Hepatic stellate cell (primary cell): Measurements from ENCODE around the gene ALDH7A1.
A peak's percentile ranks its signal among the peaks of the same experiment; 100 is the strongest.
"Not testable (repeated sequence)": the region's sequence is repeated elsewhere in the genome, so short reads cannot be mapped to it uniquely, and the experiment has no call there.

Source experiments
- DNase-seq: peaks from one replicate; pipeline ENCODE4 v3.0.0; 2011; ENCODE audit warnings: low spot score

Gene ALDH7A1

DNA sequence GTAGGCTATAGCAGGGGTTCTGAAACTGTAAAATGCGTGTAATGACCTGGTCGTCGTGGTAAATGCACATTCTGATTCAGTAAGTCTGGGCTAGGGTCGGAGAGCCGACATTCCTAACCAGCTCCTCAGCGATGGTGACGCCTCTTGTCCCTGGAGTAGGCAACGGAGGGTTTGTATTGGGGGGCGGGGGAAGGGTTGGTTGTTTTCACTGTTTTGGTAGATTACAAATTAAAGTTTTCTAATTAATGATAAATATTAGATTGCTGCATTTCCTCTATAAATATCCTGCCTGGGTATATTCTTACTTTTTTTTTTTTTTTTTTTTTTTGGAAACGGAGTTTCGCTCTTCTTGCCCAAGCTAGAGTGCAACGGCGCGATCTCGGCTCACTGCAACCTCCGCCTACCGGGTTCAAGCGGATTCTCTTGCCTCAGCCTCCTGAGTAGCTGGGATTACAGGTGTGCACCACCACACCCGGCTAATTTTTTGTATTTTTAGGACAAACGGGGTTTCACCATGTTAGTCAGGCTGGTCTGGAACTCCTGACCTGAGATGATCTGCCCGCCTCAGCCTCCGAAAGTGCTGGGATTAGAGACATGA is 566 bp upstream of the ALDH7A1 start:
- no peak for DNase-seq

DNA sequence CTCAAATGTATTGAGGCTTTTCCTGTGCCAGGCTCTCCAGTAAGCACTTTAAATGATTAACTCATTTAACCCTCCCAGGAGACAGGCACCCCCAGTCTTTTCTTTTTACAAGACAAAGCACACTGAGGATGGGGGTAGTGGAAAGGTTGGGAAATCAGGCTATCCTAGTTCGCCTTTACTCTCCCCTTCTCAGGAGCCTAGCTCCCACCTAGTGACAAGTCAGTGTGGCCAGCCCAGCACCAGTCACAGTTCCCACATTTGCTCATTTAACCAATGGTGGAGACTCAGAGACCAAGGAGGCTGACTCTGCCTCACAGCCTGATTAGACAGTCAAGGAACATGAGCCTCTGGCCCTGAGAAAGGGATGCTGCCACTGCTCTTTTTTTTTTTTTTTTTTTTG is 3.5 kb downstream of the ALDH7A1 start:
- DNase-seq = no peak

DNA sequence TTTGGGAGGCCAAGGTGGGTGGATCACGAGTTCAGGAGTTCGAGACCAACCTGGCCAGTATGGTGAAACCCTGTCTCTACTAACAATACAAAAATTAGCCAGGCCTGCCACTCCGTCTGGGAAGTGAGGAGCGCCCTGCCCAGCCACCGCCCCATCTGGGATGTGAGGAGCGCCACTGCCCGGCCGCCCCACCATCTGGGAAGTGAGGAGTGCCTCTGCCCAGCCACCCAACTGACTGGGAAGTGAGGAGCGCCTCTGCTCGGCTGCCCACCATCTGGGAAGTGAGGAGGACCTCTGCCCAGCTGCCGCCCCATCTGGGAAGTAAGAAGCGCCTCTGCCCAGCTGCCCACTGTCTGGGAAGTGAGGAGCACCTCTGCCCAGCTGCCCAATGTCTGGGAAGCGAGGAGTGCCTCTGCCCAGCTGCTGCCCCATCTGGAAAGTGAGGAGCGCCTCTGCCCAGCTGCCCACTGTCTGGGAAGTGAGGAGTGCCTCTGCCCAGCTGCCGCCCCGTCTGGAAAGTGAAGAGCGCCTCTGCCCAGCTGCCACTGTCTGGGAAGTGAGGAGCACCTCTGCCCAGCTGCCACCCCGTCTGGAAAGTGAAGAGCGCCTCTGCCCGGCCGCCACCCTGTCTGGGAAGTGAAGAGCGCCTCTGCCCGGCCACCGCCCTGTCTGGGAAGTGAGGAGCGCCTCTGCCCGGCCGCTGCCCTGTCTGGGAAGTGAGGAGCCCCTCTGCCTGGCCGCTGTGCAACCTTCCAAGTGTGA is 5.3 kb downstream of the ALDH7A1 start:
- no peak for DNase-seq

DNA sequence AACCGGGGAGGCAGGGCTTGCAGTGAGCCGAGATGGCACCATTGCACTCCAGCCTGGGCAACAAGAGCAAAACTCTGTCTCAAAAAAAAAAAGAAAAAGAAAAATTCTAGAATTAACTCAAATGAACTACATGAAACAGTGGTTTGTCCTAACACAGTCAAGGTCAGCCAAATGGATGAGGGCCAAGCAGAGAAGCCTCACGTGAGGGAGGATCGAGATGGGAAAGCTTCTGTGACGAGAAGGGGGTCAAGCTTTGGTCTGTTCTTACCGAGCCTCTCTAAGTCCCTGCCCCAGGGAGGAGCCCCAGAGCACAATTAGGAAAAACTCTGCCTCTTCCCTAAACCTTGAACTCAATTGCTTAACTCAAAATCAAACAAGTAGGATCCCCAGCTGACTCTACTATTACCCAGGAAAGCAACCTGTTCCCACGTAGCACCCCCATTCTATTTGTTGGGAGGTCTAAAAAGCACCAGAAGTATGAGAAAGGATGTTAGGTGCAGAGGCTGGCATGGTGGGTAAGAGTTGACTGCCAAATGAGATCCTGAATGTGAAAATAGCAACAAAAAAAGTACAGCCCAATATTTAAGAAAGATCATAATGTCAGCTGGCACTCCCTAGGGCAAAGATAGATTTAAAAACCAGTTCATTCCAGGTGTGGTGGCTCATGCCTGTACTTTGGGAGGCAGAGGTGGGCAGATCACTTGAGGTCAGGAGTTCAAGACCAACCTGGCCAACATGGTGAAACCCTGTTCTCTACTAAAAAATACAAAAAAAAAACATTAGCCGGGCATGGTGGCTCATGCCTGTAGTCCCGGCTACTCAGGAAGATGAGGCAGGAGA is 7.2 kb downstream of the ALDH7A1 start:
- DNase-seq = no peak

DNA sequence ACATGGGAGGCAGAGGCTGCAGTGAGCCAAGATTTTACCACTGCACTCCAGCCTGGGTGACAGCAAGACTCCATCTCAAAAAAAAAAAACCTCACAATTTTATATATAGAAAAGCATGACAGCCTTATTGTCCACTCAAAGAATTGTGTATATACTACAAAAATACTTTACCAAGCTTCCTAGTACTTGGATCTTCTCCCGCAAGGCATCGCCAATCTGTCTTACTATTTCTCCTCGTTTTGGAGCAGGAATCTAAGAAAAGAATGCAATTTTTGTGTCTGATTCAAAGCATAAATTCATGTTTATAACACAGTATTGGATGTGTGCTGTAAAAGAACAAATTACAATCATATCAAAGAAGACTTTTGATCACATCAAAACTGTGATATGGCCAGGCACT is 11.3 kb downstream of the ALDH7A1 start:
- no peak for DNase-seq

DNA sequence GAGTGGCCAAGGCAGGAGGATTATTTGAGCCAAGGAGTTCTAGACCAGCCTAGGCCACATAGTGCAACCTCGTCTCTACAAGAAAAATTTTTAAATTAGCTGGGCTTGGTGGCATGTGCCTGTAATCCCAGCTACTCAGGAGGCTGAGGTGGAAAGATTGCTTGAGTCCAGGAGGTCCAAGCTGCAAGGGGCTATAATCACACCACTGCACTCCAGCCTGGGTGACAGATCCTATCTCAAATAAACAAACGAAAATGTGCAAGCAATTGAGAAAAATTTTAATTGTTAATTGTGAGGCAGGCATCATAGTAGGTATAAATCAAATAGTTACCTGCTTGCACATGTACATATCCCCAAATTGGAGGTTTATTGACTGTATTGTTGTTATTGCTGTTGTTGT is 15.3 kb downstream of the ALDH7A1 start:
- DNase-seq = no peak

DNA sequence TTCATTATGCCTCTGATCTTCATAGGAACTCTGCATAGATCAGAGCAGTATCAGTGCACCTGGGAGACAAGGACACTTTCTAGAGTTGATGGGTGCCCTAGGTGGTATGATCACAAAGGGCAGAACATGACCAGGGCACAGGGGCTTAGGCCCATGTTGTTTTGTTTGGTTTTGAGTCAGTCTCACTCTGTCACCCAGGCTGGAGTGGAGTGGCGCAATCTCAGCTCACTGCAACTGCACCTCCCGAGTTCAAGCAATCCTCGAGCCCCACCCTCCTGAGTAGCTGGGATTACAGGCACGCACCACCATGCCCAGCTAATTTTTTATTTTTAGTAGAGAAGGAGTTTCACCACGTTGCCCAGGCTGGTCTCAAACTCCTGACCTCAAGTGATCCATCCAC is 17.6 kb downstream of the ALDH7A1 start:
- DNase-seq = no peak

DNA sequence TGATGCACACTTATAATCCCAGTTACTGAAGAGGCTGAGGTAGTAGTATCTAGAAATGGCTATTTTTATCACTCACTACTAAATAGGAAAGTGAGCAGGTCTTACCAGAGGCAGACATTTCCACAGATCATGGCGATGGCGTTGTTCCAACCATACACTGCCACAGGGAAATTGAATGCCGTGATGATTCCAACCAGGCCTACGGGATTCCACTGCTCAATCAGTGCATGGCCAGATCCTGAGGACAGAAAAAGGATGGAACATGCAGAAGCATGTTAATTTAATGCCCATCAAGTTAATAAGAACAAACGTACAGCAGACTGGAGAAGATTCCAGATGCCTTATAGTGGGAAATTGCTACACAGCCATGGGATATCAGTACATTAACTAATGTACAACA is 18.0 kb downstream of the ALDH7A1 start:
- no peak for DNase-seq

DNA sequence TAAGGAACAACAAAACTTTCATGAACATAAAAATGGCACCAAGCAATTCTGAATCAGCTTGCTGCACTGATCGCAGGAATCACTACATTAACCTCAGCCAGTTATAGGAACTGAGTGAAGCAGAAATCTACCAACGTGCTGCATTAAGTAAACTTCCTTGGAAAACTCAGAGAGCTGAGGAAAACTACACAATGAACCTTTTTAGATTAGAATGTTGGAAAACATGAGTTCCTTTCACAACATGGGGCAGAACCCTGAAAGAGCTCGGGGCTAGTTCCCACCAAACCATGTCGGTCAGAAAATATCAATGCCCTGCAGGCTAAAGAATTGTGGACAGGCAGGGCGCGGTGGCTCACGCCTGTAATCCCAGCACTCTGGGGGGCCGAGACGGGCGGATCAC is 19.4 kb downstream of the ALDH7A1 start:
- DNase-seq = no peak

DNA sequence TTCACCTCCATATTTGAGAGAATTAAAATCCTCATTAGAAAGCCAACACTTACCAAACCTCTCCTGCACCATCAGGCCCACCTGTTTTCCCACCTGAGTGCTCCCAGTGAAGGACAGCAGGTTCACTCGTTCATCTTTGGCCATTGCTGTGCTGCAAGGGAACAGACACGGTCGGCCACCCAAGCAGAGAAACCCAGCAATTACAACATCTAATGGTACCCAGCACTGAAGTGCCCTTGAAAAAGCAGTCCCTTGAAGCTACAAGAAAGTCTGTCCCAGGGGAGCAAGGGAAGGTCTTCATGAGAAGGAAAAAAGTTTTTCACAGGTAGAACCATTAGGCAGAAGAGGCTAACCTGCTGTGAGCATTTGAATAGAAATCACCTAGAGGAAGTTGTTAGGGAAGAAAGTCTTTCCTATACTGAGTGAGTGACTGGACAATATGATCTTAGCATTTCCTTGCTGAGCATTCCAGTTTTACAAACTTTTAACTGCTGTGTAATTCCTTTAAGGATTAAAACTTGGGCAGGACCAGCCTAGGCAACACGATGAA is 26.7 kb downstream of the ALDH7A1 start:
- DNase-seq = no peak

DNA sequence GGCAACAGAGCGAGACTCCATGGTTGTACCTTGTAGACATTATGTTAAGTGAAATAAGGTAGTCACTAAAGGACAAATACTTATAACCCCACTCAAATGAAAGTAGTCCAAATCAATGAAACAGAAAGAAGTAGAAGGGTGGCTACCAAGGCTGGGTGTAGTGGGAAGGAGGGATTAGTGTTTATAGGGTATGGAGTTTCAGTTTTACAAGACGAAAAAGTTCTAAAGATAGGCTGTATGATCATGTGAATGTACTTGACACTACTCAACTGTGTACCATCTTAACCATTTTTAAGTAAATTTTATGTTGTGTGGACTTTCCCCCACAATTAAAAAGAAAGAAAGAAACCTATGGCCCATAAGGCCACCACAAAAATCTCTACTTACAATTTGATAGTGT is 32.2 kb downstream of the ALDH7A1 start:
- no peak for DNase-seq

DNA sequence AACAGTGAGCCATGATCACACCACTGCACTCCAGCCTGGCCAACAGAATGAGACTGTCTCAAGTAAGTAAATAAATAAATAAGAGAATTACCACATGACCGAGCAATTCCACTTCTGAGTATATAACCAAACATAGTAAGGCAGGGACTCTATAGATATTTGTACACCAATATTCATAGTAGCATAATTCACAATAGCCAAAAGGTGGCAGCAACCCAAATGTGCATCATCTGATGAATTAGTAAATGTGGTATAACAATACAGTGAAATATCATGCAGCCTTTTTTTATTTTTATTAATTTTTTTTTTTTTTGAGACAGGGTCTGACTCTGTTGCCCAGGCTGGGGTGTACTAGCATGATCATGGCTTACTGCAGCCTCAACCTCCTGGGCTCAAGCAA is 33.1 kb downstream of the ALDH7A1 start:
- DNase-seq = no peak

DNA sequence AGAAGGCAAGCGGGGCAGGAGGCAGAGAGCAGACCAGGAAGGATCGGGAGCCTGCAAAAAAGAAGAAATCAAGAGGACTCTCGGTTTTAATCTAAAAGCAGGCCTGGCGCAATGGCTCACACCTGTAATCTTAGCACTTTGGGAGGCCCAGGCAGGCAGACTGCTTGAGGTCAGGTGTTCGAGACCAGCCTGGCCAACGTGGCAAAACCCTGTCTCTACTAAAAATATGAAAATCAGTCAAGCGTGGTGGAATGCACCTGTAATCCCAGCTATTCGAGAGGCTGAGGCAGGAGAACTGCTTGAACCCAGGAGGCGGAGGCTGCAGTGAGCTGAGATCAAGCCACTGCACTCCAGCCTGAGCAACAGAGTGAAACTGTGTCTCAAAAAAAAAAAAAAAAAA is 39.9 kb downstream of the ALDH7A1 start:
- not testable (repeated sequence) for DNase-seq

DNA sequence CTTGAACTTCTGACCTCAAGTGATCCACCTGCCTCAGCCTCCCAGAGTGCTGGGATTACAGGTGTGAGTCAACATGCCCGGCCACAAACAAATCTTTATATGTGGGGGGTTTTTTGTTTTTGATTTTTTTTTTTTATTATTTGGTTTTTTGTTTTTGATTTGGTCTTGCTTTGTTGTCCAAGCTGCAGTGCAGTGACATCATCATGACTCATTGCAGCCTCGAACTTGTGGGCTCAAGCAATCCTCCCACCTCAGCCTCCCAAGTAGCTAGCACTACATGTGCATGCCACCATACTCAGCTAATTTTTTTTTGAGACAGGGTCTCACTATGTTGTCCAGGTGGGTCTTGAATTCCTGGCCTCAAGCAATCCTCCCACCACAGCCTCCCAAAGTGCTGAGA is 42.4 kb downstream of the ALDH7A1 start:
- DNase-seq = no peak

DNA sequence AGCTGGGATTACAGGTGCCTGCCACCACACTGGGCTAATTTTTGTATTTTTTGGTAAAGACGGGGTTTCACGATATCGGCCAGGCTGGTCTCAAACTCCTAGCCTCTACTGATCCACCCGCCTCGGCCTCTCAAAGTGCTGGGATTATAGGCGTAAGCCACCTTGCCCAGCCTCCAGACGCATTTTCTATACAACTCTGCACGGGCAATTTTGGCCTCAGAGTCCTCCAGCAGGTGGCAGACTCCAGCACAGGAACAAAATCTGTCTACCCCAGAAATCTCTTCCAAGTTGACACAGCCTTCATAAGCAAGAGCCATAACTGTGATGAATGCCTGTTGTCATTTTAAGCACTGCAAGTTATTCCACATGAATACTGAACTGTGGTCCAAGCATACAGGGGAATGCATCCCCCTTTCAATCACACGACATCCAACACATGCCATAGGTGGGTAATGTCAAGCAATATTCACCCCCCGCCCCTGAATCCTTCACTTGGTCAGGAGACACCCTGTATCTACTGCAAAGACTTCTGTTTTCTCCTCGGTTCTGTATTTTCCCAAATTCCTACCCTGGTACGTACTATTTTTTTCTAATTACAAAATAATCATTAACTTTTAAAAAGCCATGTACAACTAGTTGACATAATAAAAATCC is 50.8 kb downstream of the ALDH7A1 start:
- DNase-seq = peak; percentile 39

DNA sequence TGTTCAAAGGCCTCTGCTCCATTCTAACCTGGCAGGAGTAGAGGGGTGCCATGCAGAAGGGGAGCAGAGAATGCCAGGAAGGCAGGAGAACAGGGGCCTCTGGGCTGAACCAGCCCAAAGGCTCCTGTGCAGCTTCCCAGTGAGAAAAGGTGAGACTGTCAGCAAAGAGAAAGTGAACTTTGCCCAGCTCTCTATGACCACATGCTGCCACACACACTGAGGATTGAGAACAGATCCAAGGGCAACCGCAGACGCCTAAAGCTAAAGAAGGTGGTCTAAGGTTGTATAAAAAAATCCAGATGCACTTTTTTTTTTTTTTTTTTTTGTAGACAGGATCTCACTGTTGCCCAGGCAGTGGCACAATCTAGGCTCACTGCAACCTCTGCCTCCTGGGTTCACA is 51.4 kb downstream of the ALDH7A1 start:
- no peak for DNase-seq

DNA sequence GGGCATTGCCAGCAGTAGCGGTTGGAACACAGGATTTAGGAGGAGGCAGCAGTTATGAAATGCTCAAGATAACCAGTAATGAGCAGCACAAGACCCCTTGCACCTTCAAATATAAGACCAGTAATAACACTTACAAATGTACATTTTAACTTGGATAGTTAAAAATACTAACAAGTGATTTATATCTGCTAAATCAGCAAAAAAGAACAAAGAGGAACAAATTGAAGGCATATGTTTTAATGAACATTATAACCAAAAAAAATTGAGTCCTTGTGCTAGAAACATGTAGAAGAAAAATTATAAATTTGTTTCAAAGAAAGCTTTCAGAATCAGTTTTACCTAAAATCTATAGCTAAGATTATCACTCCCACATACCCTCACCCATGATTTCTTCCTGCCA is 52.0 kb downstream of the ALDH7A1 start:
- DNase-seq = no peak

DNA sequence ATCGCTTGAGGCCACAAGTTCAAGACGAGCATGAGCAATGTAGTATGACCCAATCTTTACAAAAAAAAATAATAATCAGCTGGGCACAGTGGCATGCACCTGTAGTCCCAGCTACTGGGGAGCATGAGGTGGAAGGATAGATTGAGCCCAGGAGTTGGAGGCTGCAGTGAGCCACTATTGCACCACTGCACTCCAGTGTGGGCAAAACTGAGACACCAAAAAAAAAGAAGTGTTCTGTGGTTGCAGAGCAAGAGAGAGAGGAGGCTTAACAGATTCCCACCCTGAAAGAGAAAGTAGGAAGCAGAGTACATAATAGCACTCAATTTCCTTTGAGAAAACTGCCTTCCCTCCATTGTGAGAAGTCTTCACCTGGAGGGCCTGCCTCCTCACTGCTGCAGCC is 52.6 kb downstream of the ALDH7A1 start:
- no peak for DNase-seq

DNA sequence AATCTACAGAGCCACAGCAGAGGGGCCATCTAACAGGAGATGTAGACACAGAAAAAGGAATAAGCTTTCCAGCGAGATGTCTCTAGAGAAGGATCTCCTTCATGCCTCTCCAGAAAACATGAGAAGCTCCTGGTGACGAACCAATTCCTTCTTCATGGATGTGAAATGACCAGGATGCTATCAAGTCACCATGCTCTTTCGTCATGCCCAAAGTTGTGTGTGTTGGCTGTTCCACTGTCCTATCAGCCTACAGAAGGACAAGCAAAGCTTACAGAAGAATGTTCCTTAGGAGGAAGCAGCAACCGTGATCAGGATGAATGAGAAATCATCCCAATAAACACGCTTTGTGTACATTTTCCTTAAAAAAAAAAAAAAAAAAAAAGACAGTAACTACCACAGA is 54.4 kb downstream of the ALDH7A1 start:
- DNase-seq = no peak

DNA sequence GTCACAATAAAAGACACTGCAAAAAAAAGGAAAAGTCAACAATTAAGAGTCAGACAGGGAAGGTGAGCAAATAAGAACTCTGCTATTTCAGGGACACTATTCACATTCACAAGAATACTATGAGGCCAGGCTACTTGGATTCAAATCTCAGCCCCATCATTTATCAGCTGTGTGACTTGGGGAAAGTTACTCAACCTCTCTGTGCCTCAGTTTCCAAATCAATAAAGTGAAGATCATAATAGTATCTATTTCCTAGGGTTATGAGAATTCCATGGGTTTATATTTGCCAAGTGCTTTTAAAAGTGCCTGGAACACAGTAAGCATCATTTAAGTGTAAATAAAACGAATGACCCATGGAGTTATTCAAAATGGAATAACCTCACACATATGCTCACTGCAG is 56.4 kb downstream of the ALDH7A1 start:
- DNase-seq = no peak

DNA sequence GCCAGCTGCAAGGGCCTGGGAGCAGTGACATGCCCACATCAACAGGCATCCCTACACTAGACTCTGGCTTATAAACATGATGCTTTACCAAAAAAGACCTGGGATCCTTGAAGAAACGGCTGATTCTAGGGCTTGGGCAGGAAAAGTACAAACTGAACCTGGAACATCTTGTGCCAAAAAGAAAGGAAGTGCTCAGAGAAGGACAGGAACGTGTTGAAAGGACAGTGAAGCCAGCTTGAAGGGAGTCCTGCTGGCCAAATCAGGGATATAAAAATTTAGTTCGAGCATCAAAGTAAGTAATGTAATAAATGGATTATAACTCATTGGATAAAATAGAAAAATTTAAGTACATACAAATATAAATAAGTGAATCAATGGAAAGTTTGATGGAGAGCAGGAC is 58.1 kb downstream of the ALDH7A1 start:
- no peak for DNase-seq

DNA sequence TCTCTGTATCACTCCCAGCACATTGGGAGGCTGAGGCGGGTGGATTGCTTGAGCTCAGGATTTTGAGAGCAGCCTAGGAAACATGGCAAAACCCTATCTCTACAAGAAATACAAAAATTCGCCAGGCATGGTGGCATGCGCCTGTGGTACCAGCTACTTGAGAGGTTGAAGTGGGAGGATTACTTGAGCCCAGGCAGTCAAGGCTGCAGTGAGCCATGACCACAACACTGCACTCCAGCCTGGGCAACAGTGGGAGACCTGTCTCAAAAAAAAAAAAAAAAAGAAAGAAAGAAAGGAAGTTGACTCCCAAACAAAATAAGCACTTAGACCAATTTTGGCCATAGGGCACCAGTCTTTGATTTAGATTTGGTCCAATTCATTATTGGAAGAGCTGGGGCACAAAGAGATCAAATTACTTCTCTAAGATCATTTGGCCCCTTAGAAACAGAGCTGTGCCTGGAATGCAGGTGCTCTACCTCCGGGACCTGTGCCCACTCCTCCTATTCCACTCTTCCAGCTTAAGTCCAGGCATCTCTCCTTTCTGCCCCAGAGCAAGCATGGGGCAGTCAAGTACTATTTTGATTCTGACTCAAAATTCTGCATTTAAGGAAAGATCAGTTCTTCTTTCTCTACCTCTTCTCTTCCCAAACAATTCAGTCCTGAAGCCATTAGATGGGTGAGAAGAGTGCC is 59.0 kb downstream of the ALDH7A1 start:
- DNase-seq = no peak
